Testis (tissue), 3 donors: ENCODE data around the gene IFIT1B. TPM values are rescaled to one million over a fixed set of nuclear protein-coding genes. Genes with fewer than 3 reads are reported as not detected.

Source experiments
- DNase-seq: peaks from one replicate; pipeline ENCODE4 v3.0.0-alpha.2; 2019
- H3K27ac ChIP-seq, 2 donors: fragments of 200-600 bp; sonication (generic); one replicate each; pipeline ENCODE4 v1.5.1; 2019
- H3K27me3 ChIP-seq: fragments of 200-600 bp; sonication (generic); one replicate; pipeline ENCODE4 v1.5.1; 2019
- H3K36me3 ChIP-seq: fragments of 200-600 bp; sonication (generic); one replicate; pipeline ENCODE4 v1.5.1; 2017; ENCODE audit warnings: low read depth; ENCODE audit errors: missing control alignments
- H3K4me1 ChIP-seq: fragments of 200-600 bp; sonication (generic); one replicate; pipeline ENCODE4 v1.5.1; 2019
- H3K4me3 ChIP-seq, 2 donors: fragments of 200-600 bp; sonication (generic); one replicate each; pipeline ENCODE4 v1.5.1; 2017 to 2019
- H3K9me3 ChIP-seq: fragments of 200-600 bp; sonication (generic); one replicate; pipeline ENCODE4 v1.5.1; 2017
- CTCF ChIP-seq, 3 experiments: fragments of 450-650 bp in 2 of 3; fragments of 200-600 bp in 1 of 3; sonication (generic) in 1 of 3; IDR thresholded peaks; one replicate each; pipeline ENCODE4 v1.5.1; 2016 to 2019; ENCODE audit warnings: antibody characterized with exemption in 3 of 3, mild to moderate bottlenecking in 2 of 3, moderate library complexity in 1 of 3
- POLR2A ChIP-seq: fragments of 450-650 bp; IDR thresholded peaks from one replicate; pipeline ENCODE4 v1.6.1; 2017; ENCODE audit warnings: antibody characterized with exemption, mild to moderate bottlenecking, moderate library complexity
- WGBS, 2 donors: methylation state at CpG; one replicate each; pipeline ENCODE4 v1.1.5; 2018; 5-methylcytosine and 5-hydroxymethylcytosine counted together
- intact Hi-C: fragments of 100-400 bp; cut with DNase I; formaldehyde crosslinking; loops from one replicate; pipeline ENCODE4 v1.15.1; 2023; ENCODE audit warnings: low total_unique reads
- polyA plus RNA-seq: library from polyadenylated mRNA; stranded (reverse); fragments of 350-450 nt; fragmentation: Illumina TruSeq; extraction: RNeasy Lipid Tissue Mini Kit (QIAGEN cat#74804); gene quantifications from one replicate; pipeline ENCODE4 v1.2.3, GENCODE V29; 2014; ENCODE audit warnings: low read depth, low replicate concordance; ENCODE audit not compliant: insufficient read depth
- total RNA-seq, 2 donors: library from RNA; depleted of rRNA; stranded (reverse); fragments of >200 nt; gene quantifications; one replicate each; pipeline ENCODE4 v1.2.3, GENCODE V29; 2016

Gene IFIT1B
- total and polyA plus RNA-seq, 3 donors from 2014 or later, result not detected

GRCh38 chr10:89392974-89393373, 15.1 kb downstream of the IFIT1B start:
- H3K27me3 ChIP-seq, result no peaks in the 10 kb centered on the region
- TF ChIP-seq CTCF (IDR thresholded peaks at IDR 0.05) (no peak), POLR2A (no peak)
- WGBS, 2 donors, result 14 to 32% methylated on average over 2 of the region's 2 CpGs
- no peak for DNase-seq
- peaks cover 26% of the 10 kb centered on the region for H3K4me1 ChIP-seq
- no peaks in the 10 kb centered on the region for H3K9me3 ChIP-seq
- no peaks in the 10 kb centered on the region for H3K36me3 ChIP-seq
- peak overlapping the region; percentile 42 to 60 for H3K4me3 ChIP-seq
- intact Hi-C loops, result no loop called here
- peak overlapping the region; percentile 75 to 85 for H3K27ac ChIP-seq

GRCh38 chr10:89393898-89394297, 16.0 kb downstream of the IFIT1B start:
- Histone ChIP-seq H3K36me3 (no peaks in the 10 kb centered on the region), H3K9me3 (no peaks in the 10 kb centered on the region), H3K27me3 (no peaks in the 10 kb centered on the region), H3K27ac (peak overlapping the region in 1 of 2 donors; percentile 75), H3K4me1 (peaks cover 26% of the 10 kb centered on the region), H3K4me3 (peak overlapping the region in 1 of 2 donors; percentile 60)
- intact Hi-C loops, result no loop called here
- WGBS, 2 donors, result 47 to 49% methylated on average over 3 of the region's 3 CpGs
- TF ChIP-seq POLR2A, result no peak
- no peak for TF ChIP-seq CTCF (IDR thresholded peaks at IDR 0.05)
- DNase-seq, result no peak

- no peak for TF ChIP-seq CTCF (IDR thresholded peaks at IDR 0.05)
- no peak for TF ChIP-seq POLR2A
- DNase-seq, result no peak
- Histone ChIP-seq H3K4me1 (peaks cover 26% of the 10 kb centered on the region), H3K9me3 (no peaks in the 10 kb centered on the region), H3K36me3 (no peaks in the 10 kb centered on the region), H3K27ac (no peak overlapping the region), H3K27me3 (no peaks in the 10 kb centered on the region), H3K4me3 (no peak overlapping the region)
- WGBS, 2 donors, result 93 to 100% methylated on average over 2 of the region's 2 CpGs
- intact Hi-C loops, result no loop called here
Measured at GRCh38 chr10:89395141-89395540, 17.3 kb downstream of the IFIT1B start.

GRCh38 chr10:89398003-89398749, 20.3 kb downstream of the IFIT1B start:
- intact Hi-C loops, result no loop called here
- Histone ChIP-seq H3K27ac (no peak overlapping the region), H3K4me3 (no peak overlapping the region), H3K4me1 (peaks cover 12% of the 10 kb centered on the region), H3K27me3 (no peaks in the 10 kb centered on the region), H3K9me3 (no peaks in the 10 kb centered on the region), H3K36me3 (no peaks in the 10 kb centered on the region)
- no peak for DNase-seq
- TF ChIP-seq CTCF (IDR thresholded peaks at IDR 0.05) (no peak), POLR2A (no peak)
- 62 to 70% methylated on average over 5 of the region's 5 CpGs for whole genome bisulfite sequencing, 2 donors

GRCh38 chr10:89399956-89400355, 22.1 kb downstream of the IFIT1B start:
- Histone ChIP-seq H3K4me3 (no peak overlapping the region), H3K4me1 (no peaks in the 10 kb centered on the region), H3K36me3 (no peaks in the 10 kb centered on the region), H3K9me3 (no peaks in the 10 kb centered on the region), H3K27me3 (no peaks in the 10 kb centered on the region), H3K27ac (no peak overlapping the region)
- 79 to 90% methylated on average over 1 of the region's 1 CpG for WGBS, 2 donors
- no peak for DNase-seq
- TF ChIP-seq CTCF (IDR thresholded peaks at IDR 0.05) (no peak), POLR2A (no peak)
- intact Hi-C loops, result no loop called here
